Measurements from ENCODE around the gene CACNB4. TPM values are rescaled to one million over a fixed set of nuclear protein-coding genes. Genes with fewer than 3 reads are reported as not detected.

Gene CACNB4
- total RNA-seq, 1 donor: 4.8 TPM

GRCh38 chr2:151908204-151908882 is 190.5 kb downstream of the CACNB4 start:
- TF ChIP-seq, protein P1, sequence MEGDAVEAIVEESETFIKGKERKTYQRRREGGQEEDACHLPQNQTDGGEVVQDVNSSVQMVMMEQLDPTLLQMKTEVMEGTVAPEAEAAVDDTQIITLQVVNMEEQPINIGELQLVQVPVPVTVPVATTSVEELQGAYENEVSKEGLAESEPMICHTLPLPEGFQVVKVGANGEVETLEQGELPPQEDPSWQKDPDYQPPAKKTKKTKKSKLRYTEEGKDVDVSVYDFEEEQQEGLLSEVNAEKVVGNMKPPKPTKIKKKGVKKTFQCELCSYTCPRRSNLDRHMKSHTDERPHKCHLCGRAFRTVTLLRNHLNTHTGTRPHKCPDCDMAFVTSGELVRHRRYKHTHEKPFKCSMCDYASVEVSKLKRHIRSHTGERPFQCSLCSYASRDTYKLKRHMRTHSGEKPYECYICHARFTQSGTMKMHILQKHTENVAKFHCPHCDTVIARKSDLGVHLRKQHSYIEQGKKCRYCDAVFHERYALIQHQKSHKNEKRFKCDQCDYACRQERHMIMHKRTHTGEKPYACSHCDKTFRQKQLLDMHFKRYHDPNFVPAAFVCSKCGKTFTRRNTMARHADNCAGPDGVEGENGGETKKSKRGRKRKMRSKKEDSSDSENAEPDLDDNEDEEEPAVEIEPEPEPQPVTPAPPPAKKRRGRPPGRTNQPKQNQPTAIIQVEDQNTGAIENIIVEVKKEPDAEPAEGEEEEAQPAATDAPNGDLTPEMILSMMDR (IDR thresholded peaks at IDR 0.05; ENCODE audit: insufficient read depth, low read length): no peak
- DNase-seq (ENCODE audit: low read depth): peak; percentile 66

GRCh38 chr2:151907286-151908203 is 191.3 kb downstream of the CACNB4 start:
- no peak for DNase-seq (ENCODE audit: low read depth)
- no peak overlapping the region for H3K4me3 ChIP-seq (ENCODE audit: low read depth, low read length)
- TF ChIP-seq, protein P1 (IDR thresholded peaks at IDR 0.05; ENCODE audit: insufficient read depth, low read length): no peak

More at GRCh38 chr2:151908204-151908882, 190.5 kb downstream of the CACNB4 start:
- no peak overlapping the region for H3K4me3 ChIP-seq (ENCODE audit: low read depth, low read length)

DNA sequence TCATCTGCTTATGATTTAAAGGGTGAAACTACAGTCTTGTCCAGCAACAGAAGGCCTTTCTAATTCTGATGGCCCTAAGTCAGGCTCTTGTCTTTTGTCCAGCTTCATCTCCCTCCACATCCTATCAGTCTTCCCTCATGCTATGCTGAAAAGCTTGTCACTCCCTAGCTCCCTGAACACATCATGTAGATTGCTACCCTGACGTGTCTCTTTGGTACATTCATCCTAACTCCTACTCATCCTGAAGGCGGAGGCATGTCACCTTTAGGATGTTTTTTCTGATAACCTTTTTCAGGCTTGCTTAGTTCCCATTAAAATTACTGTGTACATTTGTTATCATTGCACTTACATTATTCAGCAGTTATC is 192.2 kb downstream of the CACNB4 start:
- TF ChIP-seq, protein P1 (IDR thresholded peaks at IDR 0.05; ENCODE audit: insufficient read depth, low read length): no peak
- DNase-seq (ENCODE audit: low read depth): no peak
- H3K4me3 ChIP-seq (ENCODE audit: low read depth, low read length): no peak overlapping the region

DNA sequence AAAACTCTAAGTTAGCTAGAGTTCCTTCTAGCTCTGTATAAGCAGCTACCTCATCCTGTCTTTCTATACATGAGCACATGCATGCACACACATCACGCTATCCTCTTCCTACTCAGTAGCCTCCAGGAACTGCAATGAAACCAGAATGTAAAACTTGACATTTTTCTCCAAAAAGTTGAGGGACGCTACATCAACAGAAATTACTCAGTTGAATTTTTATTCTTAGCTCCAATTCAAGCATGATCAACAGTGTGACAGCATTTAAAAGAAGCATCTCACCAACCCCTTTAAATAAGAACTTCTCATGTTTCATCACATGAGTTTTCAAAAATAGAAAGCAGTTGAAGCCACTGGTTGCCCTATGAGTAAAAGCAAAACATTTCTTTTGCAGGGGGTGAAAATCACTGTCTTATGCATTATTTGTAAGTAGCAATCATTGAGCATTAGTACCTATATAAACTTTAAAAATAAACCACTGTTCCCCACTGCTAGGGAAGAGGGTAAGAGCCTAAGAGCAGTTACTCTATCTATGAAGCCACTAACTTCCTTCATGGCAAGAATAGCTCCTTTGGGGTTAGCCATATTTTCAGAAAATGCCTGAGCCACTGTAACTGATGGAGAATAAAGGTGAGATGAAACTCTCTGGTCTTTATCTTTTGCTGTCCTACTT is 192.7 kb downstream of the CACNB4 start:
- TF ChIP-seq, protein P1 (IDR thresholded peaks at IDR 0.05; ENCODE audit: insufficient read depth, low read length): no peak
- no peak for DNase-seq (ENCODE audit: low read depth)
- no peak overlapping the region for H3K4me3 ChIP-seq (ENCODE audit: low read depth, low read length)

- DNase-seq (ENCODE audit: low read depth): peak; percentile 24
- TF ChIP-seq, protein P1 (IDR thresholded peaks at IDR 0.05; ENCODE audit: insufficient read depth, low read length): no peak
- H3K4me3 ChIP-seq (ENCODE audit: low read depth, low read length): no peak overlapping the region
Measured at GRCh38 chr2:151904807-151905206, 194.0 kb downstream of the CACNB4 start.

- no peak overlapping the region for H3K4me3 ChIP-seq (ENCODE audit: low read depth, low read length)
- DNase-seq (ENCODE audit: low read depth): no peak
- TF ChIP-seq, protein P1 (IDR thresholded peaks at IDR 0.05; ENCODE audit: insufficient read depth, low read length): no peak
Measured at GRCh38 chr2:151904021-151904420, 194.8 kb downstream of the CACNB4 start.

Data from fibroblast of the aortic adventitia (primary cell).